Posterior cingulate gyrus (tissue), 11 donors: ENCODE data around the gene CDH11.
A peak's percentile ranks its signal among the peaks of the same experiment; 100 is the strongest.

Experiments used
- DNase-seq, 10 donors: peaks; one replicate each; pipeline versions ENCODE4 v3.0.0 to v3.0.0-alpha.2; 2020 to 2021; ENCODE audit warnings: mixed read lengths in 3 of 10
- intact Hi-C: fragments of 100-400 bp; cut with DNase I; formaldehyde crosslinking; loops from one replicate; pipeline ENCODE4 v1.15.1; 2023

The CDH11 gene

GRCh38 chr16:64991001-64991400 is 130.9 kb downstream of the CDH11 start:
- DNase-seq, result no peak
- intact Hi-C loops, result no loop called here

- intact Hi-C loops, result no loop called here
- no peak for DNase-seq
Measured at GRCh38 chr16:64990101-64990500, 131.8 kb downstream of the CDH11 start.

- DNase-seq, result no peak
- intact Hi-C loops, result no loop called here
Measured at GRCh38 chr16:64989050-64989449, 132.8 kb downstream of the CDH11 start.

GRCh38 chr16:64983963-64984362 is 137.9 kb downstream of the CDH11 start:
- peak in 9 of 10 donors; percentile 17 to 93 (median 46) for DNase-seq
- intact Hi-C loops, result no loop called here

GRCh38 chr16:64983231-64983630 is 138.6 kb downstream of the CDH11 start:
- intact Hi-C loops, result no loop called here
- no peak for DNase-seq

- no peak for DNase-seq
- intact Hi-C loops, result no loop called here
Measured at GRCh38 chr16:64982581-64982980, 139.3 kb downstream of the CDH11 start.

GRCh38 chr16:64981568-64982281 is 140.1 kb downstream of the CDH11 start:
- no peak for DNase-seq
- intact Hi-C loops, result no loop called here

GRCh38 chr16:64977206-64977920 is 144.5 kb downstream of the CDH11 start:
- DNase-seq, result no peak
- intact Hi-C loops, result no loop called here

- DNase-seq, result no peak
- intact Hi-C loops, result no loop called here
Measured at GRCh38 chr16:64975821-64976220, 146.0 kb downstream of the CDH11 start.

GRCh38 chr16:64974381-64974780 is 147.5 kb downstream of the CDH11 start:
- intact Hi-C loops, result no loop called here
- no peak for DNase-seq

- DNase-seq, result no peak
- intact Hi-C loops, result no loop called here
Measured at GRCh38 chr16:64973171-64973570, 148.7 kb downstream of the CDH11 start.

GRCh38 chr16:64971171-64971570 is 150.7 kb downstream of the CDH11 start:
- intact Hi-C loops, result no loop called here
- no peak for DNase-seq

- intact Hi-C loops, result no loop called here
- no peak for DNase-seq
Measured at GRCh38 chr16:64969221-64969620, 152.6 kb downstream of the CDH11 start.

GRCh38 chr16:64968539-64968938 is 153.3 kb downstream of the CDH11 start:
- intact Hi-C loops, result no loop called here
- DNase-seq, result no peak

- no peak for DNase-seq
- intact Hi-C loops, result no loop called here
Measured at GRCh38 chr16:64964126-64964540, 157.7 kb downstream of the CDH11 start.

GRCh38 chr16:64962786-64963185 is 159.1 kb downstream of the CDH11 start:
- intact Hi-C loops, result no loop called here
- no peak for DNase-seq

- intact Hi-C loops, result no loop called here
Measured at GRCh38 chr16:64957246-64957645, 164.6 kb downstream of the CDH11 start.

GRCh38 chr16:64952177-64952576 is 169.7 kb downstream of the CDH11 start:
- intact Hi-C loops, result no loop called here
- DNase-seq, result no peak

More at GRCh38 chr16:64957246-64957645, 164.6 kb downstream of the CDH11 start:
- no peak for DNase-seq

GRCh38 chr16:64951193-64951592 is 170.7 kb downstream of the CDH11 start:
- no peak for DNase-seq
- intact Hi-C loops, result no loop called here

- DNase-seq, result peak in 1 of 10 donors; percentile 62
- intact Hi-C loops, result no loop called here
Measured at GRCh38 chr16:64950731-64951130, 171.1 kb downstream of the CDH11 start.

- no peak for DNase-seq
- intact Hi-C loops, result no loop called here
Measured at GRCh38 chr16:64950262-64950661, 171.6 kb downstream of the CDH11 start.

- intact Hi-C loops, result no loop called here
- no peak for DNase-seq
Measured at GRCh38 chr16:64948056-64948455, 173.8 kb downstream of the CDH11 start.
